ENCODE results near the gene DNAJC1. TPM values are rescaled to one million over a fixed set of nuclear protein-coding genes. Genes with fewer than 3 reads are reported as not detected.

Gene DNAJC1
- total RNA-seq, 5 donors from 2014 or later (not counting 1 experiment from before 2014, with no cell fraction given) = 12.8 to 23.1 (median 16.7) TPM

GRCh38 chr10:21791276-21791675 lies 212.3 kb downstream of the DNAJC1 start:
- Histone ChIP-seq H3K36me3 (ENCODE audit: control insufficient read depth in 2 of 2, extremely low read depth in 1 of 2, insufficient read depth in 1 of 2, low read length in 1 of 2) (no peaks in the 10 kb centered on the region), H3K4me3 (ENCODE audit: control insufficient read depth in 1 of 2, extremely low read depth in 1 of 2, low read length in 1 of 2) (no peak overlapping the region), H3K9me3 (no peaks in the 10 kb centered on the region), H3K4me1 (ENCODE audit: control insufficient read depth in 1 of 2, extremely low read depth in 1 of 2, insufficient read depth in 2 of 2, low read length in 2 of 2) (no peaks in the 10 kb centered on the region), H3K27ac (ENCODE audit: low read length) (no peak overlapping the region), H3K27me3 (replicated peaks in 1 of 2; ENCODE audit: control insufficient read depth in 2 of 2, extremely low read depth in 1 of 2, insufficient read depth in 2 of 2, low read length in 1 of 2) (no peaks in the 10 kb centered on the region)
- Mint-ChIP-seq H3K27me3 (no peaks in the 10 kb centered on the region), H3K4me1 (peaks cover 0 to 5% (median 4%) of the 10 kb centered on the region in 3 donors), H3K4me3 (no peak overlapping the region), H3K27ac (no peak overlapping the region), H3K36me3 (peaks cover 31% of the 10 kb centered on the region), H3K9me3 (peaks cover 0 to 14% (median 9%) of the 10 kb centered on the region in 3 donors)
- ATAC-seq (replicated peaks in 1 of 4) (no peak), DNase-seq (no peak)
- 90% methylated on average over 1 of the region's 2 CpGs for WGBS (ENCODE audit: insufficient coverage)
- CTCF ChIA-PET = interaction anchor here in 1 of 2 donors (0.6 kb wide), 1 partner anchor 24 kb away, joined by 4 read pairs; no protein-coding TSS in a partner anchor
- POLR2A ChIA-PET = no interaction called here

GRCh38 chr10:21776883-21777282 lies 226.6 kb downstream of the DNAJC1 start:
- Histone ChIP-seq H3K27me3 (replicated peaks in 1 of 2; ENCODE audit: control insufficient read depth in 2 of 2, extremely low read depth in 1 of 2, insufficient read depth in 2 of 2, low read length in 1 of 2) (no peaks in the 10 kb centered on the region), H3K9me3 (peaks cover 2% of the 10 kb centered on the region), H3K36me3 (ENCODE audit: control insufficient read depth in 2 of 2, extremely low read depth in 1 of 2, insufficient read depth in 1 of 2, low read length in 1 of 2) (no peaks in the 10 kb centered on the region), H3K4me1 (ENCODE audit: control insufficient read depth in 1 of 2, extremely low read depth in 1 of 2, insufficient read depth in 2 of 2, low read length in 2 of 2) (peaks cover 4 to 11% of the 10 kb centered on the region in 2 experiments), H3K27ac (ENCODE audit: low read length) (no peak overlapping the region), H3K4me3 (ENCODE audit: control insufficient read depth in 1 of 2, extremely low read depth in 1 of 2, low read length in 1 of 2) (no peak overlapping the region)
- H3K36me3 Mint-ChIP-seq = peaks cover 36% of the 10 kb centered on the region
- no CpG with 5 or more reads among the region's 1 CpG for WGBS (ENCODE audit: insufficient coverage)
- CTCF ChIA-PET = interaction anchor here (0.6 to 0.7 kb wide), 2 partner anchors 174 to 594 kb away, joined by 3 read pairs; no protein-coding TSS in a partner anchor
- POLR2A ChIA-PET = interaction anchor here in 1 of 2 donors (0.6 kb wide), 1 partner anchor 72 kb away, joined by 3 read pairs; no protein-coding TSS in a partner anchor
- peaks cover 14 to 24% (median 19%) of the 10 kb centered on the region in 3 donors for H3K4me1 Mint-ChIP-seq
- H3K27ac Mint-ChIP-seq = peak overlapping the region in 1 of 2 donors; percentile 61
- no peak for ATAC-seq (replicated peaks in 1 of 4)
- H3K27me3 Mint-ChIP-seq = no peaks in the 10 kb centered on the region
- peaks cover 0 to 6% (median 3%) of the 10 kb centered on the region in 3 donors for H3K9me3 Mint-ChIP-seq
- no peak for DNase-seq
- H3K4me3 Mint-ChIP-seq = no peak overlapping the region

- Histone ChIP-seq H3K27me3 (replicated peaks in 1 of 2; ENCODE audit: control insufficient read depth in 2 of 2, extremely low read depth in 1 of 2, insufficient read depth in 2 of 2, low read length in 1 of 2) (no peaks in the 10 kb centered on the region), H3K27ac (ENCODE audit: low read length) (no peak overlapping the region), H3K36me3 (ENCODE audit: control insufficient read depth in 2 of 2, extremely low read depth in 1 of 2, insufficient read depth in 1 of 2, low read length in 1 of 2) (no peaks in the 10 kb centered on the region), H3K9me3 (peaks cover 2% of the 10 kb centered on the region), H3K4me1 (ENCODE audit: control insufficient read depth in 1 of 2, extremely low read depth in 1 of 2, insufficient read depth in 2 of 2, low read length in 2 of 2) (peaks cover 4 to 7% of the 10 kb centered on the region in 2 experiments), H3K4me3 (ENCODE audit: control insufficient read depth in 1 of 2, extremely low read depth in 1 of 2, low read length in 1 of 2) (no peak overlapping the region)
- ATAC-seq (replicated peaks in 1 of 4) (peak; percentile 23 to 66 (median 63)), DNase-seq (no peak)
- H3K27ac Mint-ChIP-seq = peak overlapping the region; percentile 26 to 53
- ChIA-PET CTCF (no interaction called here), POLR2A (no interaction called here)
- no peaks in the 10 kb centered on the region for H3K9me3 Mint-ChIP-seq
- peaks cover 6 to 18% (median 8%) of the 10 kb centered on the region in 3 donors for H3K4me1 Mint-ChIP-seq
- peaks cover 16% of the 10 kb centered on the region for H3K36me3 Mint-ChIP-seq
- WGBS (ENCODE audit: insufficient coverage) = no CpG with 5 or more reads among the region's 4 CpGs
- H3K27me3 Mint-ChIP-seq = no peaks in the 10 kb centered on the region
- peak overlapping the region in 1 of 3 donors; percentile 28 for H3K4me3 Mint-ChIP-seq
Measured at GRCh38 chr10:21771219-21771618, 232.3 kb downstream of the DNAJC1 start.

GRCh38 chr10:21769041-21769440 lies 234.5 kb downstream of the DNAJC1 start:
- POLR2A ChIA-PET = no interaction called here
- Mint-ChIP-seq H3K4me3 (no peak overlapping the region), H3K9me3 (no peaks in the 10 kb centered on the region), H3K27me3 (no peaks in the 10 kb centered on the region), H3K4me1 (peaks cover 17 to 34% (median 19%) of the 10 kb centered on the region in 3 donors), H3K27ac (peak overlapping the region; percentile 3 to 19), H3K36me3 (peaks cover 14% of the 10 kb centered on the region)
- Histone ChIP-seq H3K27me3 (replicated peaks in 1 of 2; ENCODE audit: control insufficient read depth in 2 of 2, extremely low read depth in 1 of 2, insufficient read depth in 2 of 2, low read length in 1 of 2) (no peaks in the 10 kb centered on the region), H3K36me3 (ENCODE audit: control insufficient read depth in 2 of 2, extremely low read depth in 1 of 2, insufficient read depth in 1 of 2, low read length in 1 of 2) (no peaks in the 10 kb centered on the region), H3K4me3 (ENCODE audit: control insufficient read depth in 1 of 2, extremely low read depth in 1 of 2, low read length in 1 of 2) (no peak overlapping the region), H3K4me1 (ENCODE audit: control insufficient read depth in 1 of 2, extremely low read depth in 1 of 2, insufficient read depth in 2 of 2, low read length in 2 of 2) (peaks cover 13% of the 10 kb centered on the region in 2 experiments), H3K9me3 (no peaks in the 10 kb centered on the region), H3K27ac (ENCODE audit: low read length) (no peak overlapping the region)
- no peak for ATAC-seq (replicated peaks in 1 of 4)
- no peak for DNase-seq
- 100% methylated on average over 1 of the region's 3 CpGs for WGBS (ENCODE audit: insufficient coverage)
- CTCF ChIA-PET = no interaction called here

GRCh38 chr10:21764466-21765189 lies 238.9 kb downstream of the DNAJC1 start:
- Mint-ChIP-seq H3K4me3 (peak overlapping the region in 2 of 3 donors; percentile 41 to 45), H3K27me3 (no peaks in the 10 kb centered on the region), H3K27ac (peak overlapping the region; percentile 83 to 86), H3K4me1 (peaks cover 15 to 29% (median 16%) of the 10 kb centered on the region in 3 donors), H3K9me3 (no peaks in the 10 kb centered on the region), H3K36me3 (peaks cover 11% of the 10 kb centered on the region)
- no CpG with 5 or more reads among the region's 5 CpGs for WGBS (ENCODE audit: insufficient coverage)
- Histone ChIP-seq H3K4me3 (ENCODE audit: control insufficient read depth in 1 of 2, extremely low read depth in 1 of 2, low read length in 1 of 2) (no peak overlapping the region), H3K9me3 (no peaks in the 10 kb centered on the region), H3K27me3 (replicated peaks in 1 of 2; ENCODE audit: control insufficient read depth in 2 of 2, extremely low read depth in 1 of 2, insufficient read depth in 2 of 2, low read length in 1 of 2) (no peaks in the 10 kb centered on the region), H3K4me1 (ENCODE audit: control insufficient read depth in 1 of 2, extremely low read depth in 1 of 2, insufficient read depth in 2 of 2, low read length in 2 of 2) (peaks cover 10% of the 10 kb centered on the region in 2 experiments), H3K27ac (ENCODE audit: low read length) (no peak overlapping the region), H3K36me3 (ENCODE audit: control insufficient read depth in 2 of 2, extremely low read depth in 1 of 2, insufficient read depth in 1 of 2, low read length in 1 of 2) (peaks cover 0 to 5% of the 10 kb centered on the region in 2 donors)
- peak in 28 of 35 experiments; percentile 7 to 62 (median 34) for DNase-seq
- ChIA-PET POLR2A (no interaction called here), CTCF (no interaction called here)
- ATAC-seq (replicated peaks in 1 of 4) = peak; percentile 87 to 99 (median 98)

GRCh38 chr10:21760332-21760731 lies 243.2 kb downstream of the DNAJC1 start:
- ATAC-seq (replicated peaks in 1 of 4) = no peak
- H3K27ac ChIP-seq (ENCODE audit: low read length) = no peak overlapping the region
- H3K9me3 Mint-ChIP-seq = no peaks in the 10 kb centered on the region
- H3K4me3 ChIP-seq (ENCODE audit: control insufficient read depth in 1 of 2, extremely low read depth in 1 of 2, low read length in 1 of 2) = no peak overlapping the region
- peaks cover 34% of the 10 kb centered on the region for H3K36me3 Mint-ChIP-seq
- peaks cover 2 to 18% of the 10 kb centered on the region in 2 donors for H3K36me3 ChIP-seq (ENCODE audit: control insufficient read depth in 2 of 2, extremely low read depth in 1 of 2, insufficient read depth in 1 of 2, low read length in 1 of 2)
- POLR2A ChIA-PET = interaction anchor here in 1 of 2 donors (0.6 kb wide), 1 partner anchor 30 kb away, joined by 10 read pairs; no protein-coding TSS in a partner anchor
- H3K27ac Mint-ChIP-seq = no peak overlapping the region
- CTCF ChIA-PET = interaction anchor here in 1 of 2 donors (0.6 kb wide), 1 partner anchor 152 kb away, joined by 5 read pairs; no protein-coding TSS in a partner anchor
- peaks cover 15 to 19% (median 15%) of the 10 kb centered on the region in 3 donors for H3K4me1 Mint-ChIP-seq
- H3K4me1 ChIP-seq (ENCODE audit: control insufficient read depth in 1 of 2, extremely low read depth in 1 of 2, insufficient read depth in 2 of 2, low read length in 2 of 2) = peaks cover 8 to 10% of the 10 kb centered on the region in 2 experiments
- H3K27me3 ChIP-seq (replicated peaks in 1 of 2; ENCODE audit: control insufficient read depth in 2 of 2, extremely low read depth in 1 of 2, insufficient read depth in 2 of 2, low read length in 1 of 2) = no peaks in the 10 kb centered on the region
- whole genome bisulfite sequencing (ENCODE audit: insufficient coverage) = no CpG with 5 or more reads among the region's 2 CpGs
- no peaks in the 10 kb centered on the region for H3K9me3 ChIP-seq
- no peaks in the 10 kb centered on the region for H3K27me3 Mint-ChIP-seq
- no peak overlapping the region for H3K4me3 Mint-ChIP-seq
- no peak for DNase-seq

Measured in T-cell (primary cell).